Gastrocnemius medialis (tissue), 4 donors: ENCODE data around the gene NANOS2. TPM values are rescaled to one million over a fixed set of nuclear protein-coding genes. Genes with fewer than 3 reads are reported as not detected.
A peak's percentile ranks its signal among the peaks of the same experiment; 100 is the strongest.

Experiments used
- ATAC-seq, 2 donors: fragments of 150-250 bp; one replicate each; pipeline ENCODE4 v1.9.1; 2016
- DNase-seq, 2 donors: peaks; one replicate each; pipeline ENCODE4 v3.0.0-alpha.2; 2019
- H3K27ac ChIP-seq, 4 donors: fragments of 200-600 bp; sonication (generic); 1 replicate in 1 of 4; 2 replicates in 3 of 4; pipeline ENCODE4 v1.5.1; 2016 to 2018; ENCODE audit warnings: mild to moderate bottlenecking in 2 of 4, moderate library complexity in 1 of 4
- H3K27me3 ChIP-seq, 3 donors: fragments of 200-600 bp; sonication (generic) in 2 of 3; 1 replicate in 1 of 3; 2 replicates in 2 of 3; pipeline versions ENCODE4 v1.5.1 to v1.6.0; 2016 to 2019; ENCODE audit warnings: mild to moderate bottlenecking in 1 of 3, moderate library complexity in 1 of 3
- H3K36me3 ChIP-seq, 2 donors: fragments of 200-600 bp; sonication (generic) in 1 of 2; one replicate each; pipeline ENCODE4 v1.5.1; 2017 to 2018
- H3K4me1 ChIP-seq, 2 donors: fragments of 200-600 bp; sonication (generic) in 1 of 2; one replicate each; pipeline ENCODE4 v1.5.1; 2016 to 2017; ENCODE audit warnings: mild to moderate bottlenecking in 2 of 2
- H3K4me3 ChIP-seq, 4 donors: fragments of 200-600 bp; sonication (generic) in 3 of 4; 1 replicate in 1 of 4; 2 replicates in 3 of 4; pipeline ENCODE4 v1.5.1; 2016 to 2019; ENCODE audit warnings: mild to moderate bottlenecking in 2 of 4
- H3K9me3 ChIP-seq, 3 donors: fragments of 200-600 bp; sonication (generic) in 2 of 3; 1 replicate in 1 of 3; 2 replicates in 2 of 3; pipeline ENCODE4 v1.5.1; 2016 to 2019
- POLR2A ChIP-seq, 2 donors: fragments of 450-650 bp; IDR thresholded peaks; one replicate each; pipeline ENCODE4 v1.6.1; 2017; ENCODE audit warnings: antibody characterized with exemption in 2 of 2, mild to moderate bottlenecking in 2 of 2, moderate library complexity in 2 of 2
- in situ Hi-C, 4 donors: fragments of 200-750 bp; cut with MboI; loops; one replicate each; pipeline versions ENCODE4 v1.15.0 to v1.8.0; 2017; ENCODE audit warnings: low sequenced_read_pairs in 4 of 4
- intact Hi-C: fragments of 100-400 bp; cut with DNase I; formaldehyde crosslinking; loops from one replicate; pipeline ENCODE4 v1.15.1; 2023; ENCODE audit warnings: low total_unique reads
- total RNA-seq, 4 donors: library from RNA; depleted of rRNA; stranded (reverse); fragments of >200 nt; gene quantifications; one replicate each; pipeline versions ENCODE4 v1.1.0 to v1.2.3, GENCODE V29; 2016
- TF ChIP-seq, protein P1 (sequence below), 5 experiments: fragments of 450-650 bp in 3 of 5; fragments of 200-600 bp in 2 of 5; sonication (generic) in 2 of 5; IDR thresholded peaks in 4 of 5; conservative IDR thresholded peaks in 1 of 5; 1 replicate in 4 of 5; 2 replicates in 1 of 5; pipeline ENCODE4 v1.5.1; 2016 to 2019; ENCODE audit warnings: antibody characterized with exemption in 5 of 5, mild to moderate bottlenecking in 3 of 5, moderate library complexity in 3 of 5

The NANOS2 gene
- total RNA-seq, 4 donors from 2014 or later: not detected

DNA sequence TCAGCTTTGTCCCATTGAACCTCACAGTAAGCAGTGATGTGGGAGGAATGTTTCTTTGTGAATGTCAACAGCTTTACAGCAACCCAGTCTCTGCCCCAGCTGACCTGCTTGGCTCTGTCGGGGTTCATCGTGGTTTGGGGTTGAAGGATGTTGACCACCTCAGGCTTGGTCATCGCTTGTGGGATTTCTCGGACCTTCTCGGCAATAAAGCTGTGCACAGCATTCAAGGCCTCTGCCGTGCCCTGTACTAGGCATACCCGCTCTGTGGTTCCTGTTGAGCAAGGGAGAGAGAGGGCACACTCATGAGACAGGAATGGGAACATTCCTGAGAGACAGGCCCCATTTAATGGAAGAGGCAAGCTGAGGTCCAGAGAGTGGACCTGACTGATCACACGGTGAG is 39.1 kb upstream of the NANOS2 start:
- TF ChIP-seq, protein P1, sequence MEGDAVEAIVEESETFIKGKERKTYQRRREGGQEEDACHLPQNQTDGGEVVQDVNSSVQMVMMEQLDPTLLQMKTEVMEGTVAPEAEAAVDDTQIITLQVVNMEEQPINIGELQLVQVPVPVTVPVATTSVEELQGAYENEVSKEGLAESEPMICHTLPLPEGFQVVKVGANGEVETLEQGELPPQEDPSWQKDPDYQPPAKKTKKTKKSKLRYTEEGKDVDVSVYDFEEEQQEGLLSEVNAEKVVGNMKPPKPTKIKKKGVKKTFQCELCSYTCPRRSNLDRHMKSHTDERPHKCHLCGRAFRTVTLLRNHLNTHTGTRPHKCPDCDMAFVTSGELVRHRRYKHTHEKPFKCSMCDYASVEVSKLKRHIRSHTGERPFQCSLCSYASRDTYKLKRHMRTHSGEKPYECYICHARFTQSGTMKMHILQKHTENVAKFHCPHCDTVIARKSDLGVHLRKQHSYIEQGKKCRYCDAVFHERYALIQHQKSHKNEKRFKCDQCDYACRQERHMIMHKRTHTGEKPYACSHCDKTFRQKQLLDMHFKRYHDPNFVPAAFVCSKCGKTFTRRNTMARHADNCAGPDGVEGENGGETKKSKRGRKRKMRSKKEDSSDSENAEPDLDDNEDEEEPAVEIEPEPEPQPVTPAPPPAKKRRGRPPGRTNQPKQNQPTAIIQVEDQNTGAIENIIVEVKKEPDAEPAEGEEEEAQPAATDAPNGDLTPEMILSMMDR (IDR thresholded peaks at IDR 0.05 in 4 of 5, conservative IDR thresholded peaks at IDR 0.05 in 1 of 5): no peak
- no peak for TF ChIP-seq POLR2A (IDR thresholded peaks at IDR 0.05)
- H3K4me1 ChIP-seq: peaks cover 0 to 3% of the 10 kb centered on the region in 2 donors
- DNase-seq (no peak), ATAC-seq (no peak)
- H3K27me3 ChIP-seq: peaks cover 5 to 21% (median 11%) of the 10 kb centered on the region in 3 donors
- no peak overlapping the region for H3K4me3 ChIP-seq
- intact Hi-C loops (no loop called here), in situ Hi-C loops (no loop called here)
- no peaks in the 10 kb centered on the region for H3K36me3 ChIP-seq
- no peaks in the 10 kb centered on the region for H3K9me3 ChIP-seq
- peak overlapping the region in 1 of 4 donors; percentile 56 for H3K27ac ChIP-seq

DNA sequence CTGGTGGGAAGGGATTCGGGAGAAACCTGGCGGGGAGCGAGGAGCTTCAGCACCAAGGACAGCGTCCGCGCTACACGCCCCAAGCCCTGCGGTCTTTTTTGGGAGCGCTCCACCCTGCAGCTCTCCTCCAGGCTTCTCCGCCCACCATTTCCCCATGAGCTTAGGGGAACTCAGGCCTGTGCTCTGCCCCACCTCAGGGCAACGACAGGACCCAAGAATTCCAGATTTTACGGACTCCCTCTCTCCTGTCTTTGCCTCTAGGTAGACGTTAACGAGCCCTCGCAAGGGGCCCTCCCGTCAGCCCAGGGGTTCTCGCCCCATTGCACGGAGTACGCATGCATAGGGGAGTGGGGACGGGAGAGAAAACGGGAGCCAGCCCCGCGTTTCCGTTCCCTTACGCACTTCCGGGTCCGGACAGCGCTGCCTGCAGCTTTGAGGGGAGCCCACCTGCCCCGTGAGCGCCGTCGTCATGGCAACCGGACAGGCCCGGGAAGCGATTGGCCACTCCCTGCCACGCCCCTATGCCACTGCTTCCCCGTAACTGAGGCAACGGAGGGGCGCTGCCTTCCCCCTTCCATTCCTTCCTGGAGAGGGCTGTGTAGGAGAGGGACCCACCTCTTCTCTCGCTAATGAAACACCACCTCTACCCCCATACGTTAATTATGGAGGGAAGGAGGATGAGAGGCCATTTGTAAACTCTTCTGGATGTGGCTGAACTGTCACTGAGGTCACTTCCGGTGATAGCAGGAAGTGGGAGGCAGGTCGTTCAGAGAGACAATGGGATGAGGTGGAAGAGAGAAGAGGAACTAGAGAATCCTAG is 38.3 kb upstream of the NANOS2 start:
- in situ Hi-C loops: no loop called here
- no peak for DNase-seq
- intact Hi-C loops: no loop called here
- Histone ChIP-seq H3K27me3 (peaks cover 2 to 21% (median 10%) of the 10 kb centered on the region in 3 donors), H3K4me3 (no peak overlapping the region), H3K4me1 (peaks cover 0 to 3% of the 10 kb centered on the region in 2 donors), H3K27ac (no peak overlapping the region), H3K9me3 (no peaks in the 10 kb centered on the region), H3K36me3 (no peaks in the 10 kb centered on the region)
- TF ChIP-seq POLR2A (IDR thresholded peaks at IDR 0.05): no peak
- TF ChIP-seq, protein P1 (IDR thresholded peaks at IDR 0.05 in 4 of 5, conservative IDR thresholded peaks at IDR 0.05 in 1 of 5): no peak
- ATAC-seq: no peak

DNA sequence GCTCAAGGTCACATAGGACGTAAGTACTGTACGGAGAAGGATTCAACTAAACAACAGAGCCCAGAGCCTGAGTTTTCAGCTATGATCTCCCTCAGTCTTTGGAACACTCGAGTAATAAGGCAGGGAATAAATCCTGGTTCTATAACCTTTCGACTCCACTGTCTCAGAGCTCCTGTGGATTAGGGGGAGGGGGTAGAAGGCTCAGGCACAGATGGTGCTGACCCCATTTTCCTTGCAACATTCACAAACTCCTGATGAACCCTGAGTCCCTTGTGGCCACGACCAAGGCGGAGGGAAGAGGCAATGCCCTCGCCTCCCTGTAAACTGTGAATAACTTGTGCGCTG is 37.7 kb upstream of the NANOS2 start:
- H3K9me3 ChIP-seq: no peaks in the 10 kb centered on the region
- intact Hi-C loops: no loop called here
- DNase-seq (no peak), ATAC-seq (no peak)
- peaks cover 0 to 3% of the 10 kb centered on the region in 2 donors for H3K4me1 ChIP-seq
- H3K4me3 ChIP-seq: no peak overlapping the region
- in situ Hi-C loops: no loop called here
- peaks cover 2 to 21% (median 5%) of the 10 kb centered on the region in 3 donors for H3K27me3 ChIP-seq
- H3K36me3 ChIP-seq: no peaks in the 10 kb centered on the region
- TF ChIP-seq POLR2A (IDR thresholded peaks at IDR 0.05): no peak
- TF ChIP-seq, protein P1 (IDR thresholded peaks at IDR 0.05 in 4 of 5, conservative IDR thresholded peaks at IDR 0.05 in 1 of 5): no peak
- no peak overlapping the region for H3K27ac ChIP-seq

DNA sequence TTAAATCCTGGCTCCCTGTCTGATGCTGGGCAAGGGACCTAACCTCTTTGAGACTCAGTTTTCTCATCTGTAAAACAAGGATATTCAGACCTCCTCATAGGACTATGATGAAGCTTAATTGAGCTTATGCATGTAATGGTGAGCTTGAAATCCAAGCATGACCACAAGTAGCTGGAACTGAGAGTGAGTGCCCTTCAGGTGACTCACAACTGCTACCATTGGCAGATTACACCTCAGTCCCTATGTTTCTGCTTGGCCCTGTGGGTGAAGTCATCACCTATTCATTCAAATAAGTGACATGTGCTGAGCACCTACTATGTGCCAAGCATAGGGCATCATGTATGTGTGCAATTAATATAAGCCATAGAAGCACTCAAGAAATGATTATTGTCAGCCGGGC is 33.3 kb upstream of the NANOS2 start:
- intact Hi-C loops (no loop called here), in situ Hi-C loops (no loop called here)
- H3K4me1 ChIP-seq: peaks cover 0 to under 1% of the 10 kb centered on the region in 2 donors
- H3K27me3 ChIP-seq: peaks cover 0 to 15% (median 0%) of the 10 kb centered on the region in 3 donors
- DNase-seq (no peak), ATAC-seq (no peak)
- no peak overlapping the region for H3K27ac ChIP-seq
- TF ChIP-seq, protein P1 (IDR thresholded peaks at IDR 0.05 in 4 of 5, conservative IDR thresholded peaks at IDR 0.05 in 1 of 5): no peak
- TF ChIP-seq POLR2A (IDR thresholded peaks at IDR 0.05): no peak
- H3K9me3 ChIP-seq: no peaks in the 10 kb centered on the region
- H3K4me3 ChIP-seq: no peak overlapping the region
- H3K36me3 ChIP-seq: no peaks in the 10 kb centered on the region

DNA sequence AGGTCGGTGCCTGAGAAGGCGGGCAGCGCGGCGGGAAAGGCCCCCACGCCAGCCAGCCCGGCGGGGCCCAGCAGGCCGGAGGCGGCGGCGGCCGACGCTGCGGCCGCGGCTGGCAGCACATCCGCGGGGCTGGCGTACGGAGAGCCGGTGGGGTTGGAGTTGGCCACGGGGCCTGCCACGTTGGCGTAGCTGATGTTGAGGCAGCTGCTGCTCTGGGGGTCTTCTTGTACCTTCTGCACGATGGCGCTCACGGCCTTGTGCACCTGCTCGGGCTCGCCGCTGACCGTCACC is 25.9 kb upstream of the NANOS2 start:
- in situ Hi-C loops (no loop called here), intact Hi-C loops (no loop called here)
- Histone ChIP-seq H3K9me3 (no peaks in the 10 kb centered on the region), H3K36me3 (no peaks in the 10 kb centered on the region), H3K27me3 (peaks cover 21 to 37% (median 23%) of the 10 kb centered on the region in 3 donors), H3K27ac (no peak overlapping the region), H3K4me3 (no peak overlapping the region), H3K4me1 (no peaks in the 10 kb centered on the region)
- TF ChIP-seq, protein P1 (IDR thresholded peaks at IDR 0.05 in 4 of 5, conservative IDR thresholded peaks at IDR 0.05 in 1 of 5): no peak
- TF ChIP-seq POLR2A (IDR thresholded peaks at IDR 0.05): no peak
- ATAC-seq (no peak), DNase-seq (no peak)
